ENCODE results near the gene TBC1D20.

The TBC1D20 gene

DNA sequence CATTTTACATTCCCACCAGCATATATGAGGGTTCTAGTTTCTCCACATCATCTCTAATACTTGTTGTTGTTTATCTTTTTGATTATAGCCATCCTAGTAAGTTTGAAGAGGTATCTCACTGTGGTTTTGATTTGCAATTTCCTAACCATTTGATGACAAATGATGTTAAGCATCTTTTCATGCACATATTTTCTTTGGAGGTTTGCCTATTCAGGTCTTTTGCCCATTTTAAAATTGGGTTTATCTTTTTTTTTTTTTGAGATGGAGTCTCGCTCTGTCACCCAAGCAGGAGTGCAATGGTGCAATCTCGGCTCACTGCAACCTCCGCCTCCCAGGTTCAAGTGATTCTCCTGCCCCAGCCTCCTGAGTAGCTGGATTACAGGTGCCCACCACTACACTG lies 50.3 kb downstream of the TBC1D20 start:
- Mint-ChIP-seq H3K4me1 (ENCODE audit: low read depth) (peaks cover 39% of the 10 kb centered on the region), H3K27ac (no peak overlapping the region), H3K9me3 (peaks cover 5% of the 10 kb centered on the region), H3K36me3 (ENCODE audit: low read depth) (peaks cover 59% of the 10 kb centered on the region), H3K27me3 (ENCODE audit: low read depth) (no peaks in the 10 kb centered on the region), H3K4me3 (no peak overlapping the region)
- no peak for DNase-seq (ENCODE audit: low spot score)

GRCh38 chr20:409697-410559 lies 52.4 kb downstream of the TBC1D20 start:
- Mint-ChIP-seq H3K27me3 (ENCODE audit: low read depth) (no peaks in the 10 kb centered on the region), H3K36me3 (ENCODE audit: low read depth) (peaks cover 47% of the 10 kb centered on the region), H3K27ac (peak overlapping the region; percentile 86), H3K9me3 (peaks cover 5% of the 10 kb centered on the region), H3K4me3 (peak overlapping the region; percentile 93), H3K4me1 (ENCODE audit: low read depth) (peaks cover 49% of the 10 kb centered on the region)
- DNase-seq (ENCODE audit: low spot score), result no peak

DNA sequence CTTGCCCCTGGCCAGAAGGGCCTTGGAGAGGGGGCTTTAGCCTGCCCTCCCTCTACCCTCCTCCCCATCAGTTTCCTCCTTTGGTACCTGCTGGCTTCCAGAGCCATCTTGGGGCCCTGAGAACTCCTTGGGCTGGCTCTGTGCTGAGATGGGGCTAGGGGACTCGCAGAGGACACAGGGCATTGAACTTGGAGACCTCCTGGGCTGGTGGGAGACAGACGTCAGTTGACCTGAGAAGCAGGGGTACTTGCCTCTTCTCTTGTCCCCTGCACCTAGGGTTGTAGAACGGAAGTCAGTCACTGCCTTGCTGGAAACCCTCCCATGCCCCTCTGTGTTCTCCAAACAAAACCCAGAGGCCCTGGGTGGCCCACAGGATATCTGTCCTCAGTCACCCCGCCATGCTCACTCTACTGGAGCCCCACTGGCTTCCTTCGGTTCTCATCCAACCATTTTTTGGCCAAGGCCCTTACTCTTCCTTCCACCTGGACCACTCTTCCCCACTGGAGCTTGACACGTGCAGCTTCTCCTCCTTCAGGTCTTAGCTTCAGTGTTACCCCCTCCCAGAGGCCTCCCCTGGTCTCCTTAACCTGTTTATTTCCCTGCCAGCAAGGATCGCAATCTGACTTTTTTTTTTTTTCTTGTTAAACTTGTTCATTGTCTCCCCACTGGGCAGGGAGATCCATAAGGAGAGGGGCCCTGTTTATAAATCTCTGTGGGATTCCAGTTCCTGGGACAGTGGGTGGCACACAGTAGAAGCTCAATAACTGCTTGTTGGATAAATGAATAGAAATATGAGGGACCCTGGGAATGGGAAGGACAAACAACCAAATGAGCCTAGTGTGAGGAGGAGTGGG lies 53.3 kb downstream of the TBC1D20 start:
- peak; percentile 21 for DNase-seq (ENCODE audit: low spot score)
- peaks cover 47% of the 10 kb centered on the region for H3K36me3 Mint-ChIP-seq (ENCODE audit: low read depth)
- H3K9me3 Mint-ChIP-seq, result peaks cover 5% of the 10 kb centered on the region

GRCh38 chr20:407953-408842 lies 54.1 kb downstream of the TBC1D20 start, which contains the start of gene RBCK1:
Gene RBCK1, plus strand, starts transcription at chr20:408299. Its CDS starts 459 bp downstream, at chr20:408758.
- Mint-ChIP-seq H3K9me3 (peaks cover 11% of the 10 kb centered on the region), H3K4me1 (ENCODE audit: low read depth) (peaks cover 42% of the 10 kb centered on the region), H3K36me3 (ENCODE audit: low read depth) (peaks cover 45% of the 10 kb centered on the region), H3K4me3 (peak within 1 kb of the TSS; percentile 93), H3K27ac (peak within 1 kb of the TSS; percentile 92), H3K27me3 (ENCODE audit: low read depth) (no peaks in the 10 kb centered on the region)
- DNase-seq (ENCODE audit: low spot score), result peak; percentile 86

More for the DNA sequence above, 53.3 kb downstream of the TBC1D20 start:
- Mint-ChIP-seq H3K4me1 (ENCODE audit: low read depth) (peaks cover 46% of the 10 kb centered on the region), H3K4me3 (peak overlapping the region; percentile 93), H3K27ac (peak overlapping the region; percentile 86), H3K27me3 (ENCODE audit: low read depth) (no peaks in the 10 kb centered on the region)

DNA sequence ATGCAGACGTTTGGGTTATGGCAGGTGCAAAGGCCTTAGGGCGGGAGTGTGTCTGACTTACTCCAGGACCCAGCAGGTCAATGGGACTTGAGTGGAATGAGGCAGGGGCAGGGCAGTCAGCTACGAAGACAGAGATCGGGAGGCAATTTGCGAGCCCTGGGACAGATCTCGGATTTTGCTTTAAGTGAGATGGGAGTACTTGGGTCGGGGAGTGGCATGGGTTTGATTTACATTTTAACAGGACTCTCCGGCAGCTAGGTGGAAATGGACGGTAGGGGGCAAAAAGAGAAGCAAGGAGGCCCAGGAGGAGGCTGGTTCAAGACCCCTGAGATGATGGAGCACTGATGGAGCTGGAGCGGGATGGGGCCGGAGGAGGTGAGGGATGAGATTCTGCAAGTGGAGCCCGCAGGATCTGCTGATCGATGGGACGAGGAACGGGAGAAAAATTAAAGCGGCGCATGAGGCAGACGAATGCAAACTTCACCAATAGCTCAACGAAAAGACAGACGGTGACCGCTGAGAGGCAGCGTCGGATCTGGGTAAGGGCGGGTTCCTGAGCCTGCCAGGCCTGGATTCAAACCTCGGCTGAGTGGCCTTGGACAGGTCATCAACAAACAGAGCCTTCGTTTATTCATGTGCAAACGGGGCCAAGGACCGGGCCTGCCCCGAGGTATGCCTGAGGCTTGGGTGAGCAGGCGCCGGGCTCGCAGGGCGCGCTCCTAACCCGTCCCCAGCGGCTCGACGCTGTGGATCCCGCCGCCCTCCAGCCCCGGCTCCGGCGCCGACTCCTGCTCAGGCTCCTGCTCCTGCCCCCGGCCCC lies 55.0 kb downstream of the TBC1D20 start:
- H3K4me3 Mint-ChIP-seq, result peak overlapping the region; percentile 88
- DNase-seq (ENCODE audit: low spot score), result peak; percentile 70
- peaks cover 36% of the 10 kb centered on the region for H3K36me3 Mint-ChIP-seq (ENCODE audit: low read depth)
- H3K27me3 Mint-ChIP-seq (ENCODE audit: low read depth), result no peaks in the 10 kb centered on the region
- H3K4me1 Mint-ChIP-seq (ENCODE audit: low read depth), result peaks cover 43% of the 10 kb centered on the region
- peak overlapping the region; percentile 92 for H3K27ac Mint-ChIP-seq
- peaks cover 15% of the 10 kb centered on the region for H3K9me3 Mint-ChIP-seq

GRCh38 chr20:406200-407132 lies 55.9 kb downstream of the TBC1D20 start:
- Mint-ChIP-seq H3K4me3 (peak overlapping the region; percentile 88), H3K27ac (peak overlapping the region; percentile 92), H3K9me3 (peaks cover 10% of the 10 kb centered on the region), H3K27me3 (ENCODE audit: low read depth) (no peaks in the 10 kb centered on the region), H3K36me3 (ENCODE audit: low read depth) (peaks cover 28% of the 10 kb centered on the region), H3K4me1 (ENCODE audit: low read depth) (peaks cover 48% of the 10 kb centered on the region)
- no peak for DNase-seq (ENCODE audit: low spot score)

DNA sequence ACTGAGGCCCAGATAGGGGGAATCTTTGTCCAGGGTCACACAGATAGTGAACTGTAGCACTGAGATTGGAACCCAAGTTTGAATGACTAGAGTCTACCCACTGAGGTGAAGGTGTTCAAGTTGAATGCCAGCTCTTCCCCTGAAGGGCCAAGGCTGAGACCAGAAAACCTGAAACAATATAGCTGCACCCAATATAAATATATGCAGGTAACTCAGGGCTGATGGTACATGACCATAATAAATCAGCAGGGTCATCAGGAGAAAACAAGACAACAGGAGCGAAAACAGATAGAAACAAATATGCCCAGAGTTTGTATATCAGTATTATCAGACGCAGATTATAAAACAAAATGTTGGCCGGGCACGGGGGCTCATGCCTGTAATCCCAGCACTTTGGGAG lies 58.2 kb downstream of the TBC1D20 start:
- Mint-ChIP-seq H3K4me3 (no peak overlapping the region), H3K4me1 (ENCODE audit: low read depth) (peaks cover 40% of the 10 kb centered on the region), H3K36me3 (ENCODE audit: low read depth) (peaks cover 6% of the 10 kb centered on the region), H3K9me3 (peaks cover 10% of the 10 kb centered on the region), H3K27ac (no peak overlapping the region), H3K27me3 (ENCODE audit: low read depth) (no peaks in the 10 kb centered on the region)
- no peak for DNase-seq (ENCODE audit: low spot score)

DNA sequence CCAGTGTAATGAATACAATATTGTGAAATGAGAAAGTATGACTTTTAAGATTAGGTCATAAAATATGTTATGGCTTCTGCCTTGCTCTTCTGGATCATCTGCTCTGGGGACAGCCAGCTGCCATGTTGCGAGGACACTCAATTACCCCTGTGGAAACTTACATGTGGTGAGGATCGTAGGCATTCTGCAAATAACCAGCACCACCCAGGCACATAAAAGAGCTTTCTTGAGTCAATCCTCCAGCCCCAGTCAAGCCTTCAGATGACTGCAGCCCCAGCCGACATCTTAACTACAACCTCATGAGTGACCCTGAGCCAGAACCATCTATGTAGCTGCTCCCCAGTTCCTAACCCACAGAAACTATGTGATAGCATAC lies 58.8 kb downstream of the TBC1D20 start:
- no peak overlapping the region for H3K27ac Mint-ChIP-seq
- peaks cover 39% of the 10 kb centered on the region for H3K4me1 Mint-ChIP-seq (ENCODE audit: low read depth)
- H3K9me3 Mint-ChIP-seq, result peaks cover 10% of the 10 kb centered on the region
- no peak overlapping the region for H3K4me3 Mint-ChIP-seq
- no peaks in the 10 kb centered on the region for H3K27me3 Mint-ChIP-seq (ENCODE audit: low read depth)
- peaks cover 6% of the 10 kb centered on the region for H3K36me3 Mint-ChIP-seq (ENCODE audit: low read depth)
- DNase-seq (ENCODE audit: low spot score), result no peak

DNA sequence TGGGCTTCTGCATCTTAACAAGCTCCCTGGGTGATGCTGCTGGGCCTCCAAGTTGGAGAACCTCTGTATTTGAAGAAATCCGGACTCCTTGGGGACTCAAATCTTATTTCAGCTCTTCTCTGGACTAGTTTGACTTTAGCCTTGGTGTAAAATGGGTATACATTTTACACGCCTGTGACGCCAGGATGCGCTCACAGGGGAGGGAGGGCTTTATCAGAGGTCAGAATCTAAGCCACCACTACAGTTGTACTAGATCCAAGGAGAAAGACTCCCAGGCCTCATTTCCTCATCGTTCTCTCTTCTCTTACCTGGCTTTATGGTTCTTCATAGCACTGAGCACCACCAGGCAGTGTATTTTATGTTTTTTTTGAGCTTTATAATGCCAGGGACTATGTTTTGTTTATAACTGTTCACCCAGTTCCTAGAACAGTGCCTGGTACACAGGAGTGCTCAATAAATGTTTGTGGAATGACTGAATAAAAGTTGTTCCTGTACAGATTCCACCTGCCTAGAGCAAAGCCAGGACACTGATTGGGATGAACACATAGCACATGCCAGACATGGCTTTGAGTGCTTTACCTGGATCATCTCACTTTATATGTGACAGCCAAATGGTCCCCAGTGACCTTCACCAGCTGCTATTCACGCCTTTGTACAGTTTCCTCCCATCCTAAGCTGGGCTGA lies 59.3 kb downstream of the TBC1D20 start:
- H3K36me3 Mint-ChIP-seq (ENCODE audit: low read depth), result peaks cover 8% of the 10 kb centered on the region
- peak overlapping the region; percentile 46 for H3K4me3 Mint-ChIP-seq
- peak overlapping the region; percentile 43 for H3K27ac Mint-ChIP-seq
- H3K27me3 Mint-ChIP-seq (ENCODE audit: low read depth), result no peaks in the 10 kb centered on the region
- DNase-seq (ENCODE audit: low spot score), result no peak
- peaks cover 39% of the 10 kb centered on the region for H3K4me1 Mint-ChIP-seq (ENCODE audit: low read depth)
- H3K9me3 Mint-ChIP-seq, result peaks cover 10% of the 10 kb centered on the region

GRCh38 chr20:402496-402885 lies 59.8 kb downstream of the TBC1D20 start:
- no peaks in the 10 kb centered on the region for H3K27me3 Mint-ChIP-seq (ENCODE audit: low read depth)
- H3K4me3 Mint-ChIP-seq, result peak overlapping the region; percentile 46
- peaks cover 39% of the 10 kb centered on the region for H3K4me1 Mint-ChIP-seq (ENCODE audit: low read depth)
- no peak overlapping the region for H3K27ac Mint-ChIP-seq
- no peak for DNase-seq (ENCODE audit: low spot score)
- H3K36me3 Mint-ChIP-seq (ENCODE audit: low read depth), result peaks cover 14% of the 10 kb centered on the region
- H3K9me3 Mint-ChIP-seq, result peaks cover 10% of the 10 kb centered on the region

- no peak for DNase-seq (ENCODE audit: low spot score)
- Mint-ChIP-seq H3K4me3 (peak overlapping the region; percentile 24), H3K36me3 (ENCODE audit: low read depth) (peaks cover 15% of the 10 kb centered on the region), H3K27me3 (ENCODE audit: low read depth) (no peaks in the 10 kb centered on the region), H3K4me1 (ENCODE audit: low read depth) (peaks cover 33% of the 10 kb centered on the region), H3K9me3 (peaks cover 10% of the 10 kb centered on the region), H3K27ac (no peak overlapping the region)
Measured at GRCh38 chr20:401682-402495, 60.4 kb downstream of the TBC1D20 start.

Data from T-helper 2 cell treated with Interferon-gamma antibody and Interleukin-4, amounts not matched to agents 5 μg/mL and 100 μg/mL, for 36 hours (primary cell).